Hematopoietic multipotent progenitor cell treated with erythropoietin and hydrocortisone succinate and interleukin-3 and kit ligand, for 8 days (in vitro differentiated cells): ENCODE data around the gene CNOT6L.
"Not testable (repeated sequence)": the region's sequence is repeated elsewhere in the genome, so short reads cannot be mapped to it uniquely, and the experiment has no call there.

Source experiments
- DNase-seq: peaks from one replicate; pipeline ENCODE4 v3.0.0-alpha.2; 2015

The CNOT6L gene

GRCh38 chr4:77819843-77820648 lies 878 bp upstream of the CNOT6L start:
- peak; percentile 93 for DNase-seq

DNA sequence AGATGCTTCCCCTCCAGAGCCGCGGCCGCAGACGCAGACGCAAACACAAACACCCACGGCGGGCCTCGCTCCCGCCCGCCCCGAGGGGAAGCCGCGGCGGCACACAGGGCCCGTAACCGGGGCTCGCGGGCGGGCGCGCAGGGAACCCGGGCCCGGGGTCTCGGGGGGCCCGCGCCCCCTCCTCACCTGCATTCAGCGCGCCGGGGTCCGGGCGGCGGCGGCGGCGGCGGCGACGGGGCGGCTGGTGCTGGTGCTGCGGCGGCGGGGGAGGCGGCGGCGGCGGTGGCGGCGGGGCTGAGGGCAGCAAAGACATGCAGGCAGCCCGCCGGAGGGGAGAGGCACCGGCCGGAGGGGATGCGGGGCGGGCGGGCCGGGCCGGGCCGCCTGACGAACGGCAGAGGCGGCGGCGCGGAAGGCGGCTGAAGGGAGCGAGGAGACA lies 255 bp upstream of the CNOT6L start:
- DNase-seq, result peak; percentile 12

DNA sequence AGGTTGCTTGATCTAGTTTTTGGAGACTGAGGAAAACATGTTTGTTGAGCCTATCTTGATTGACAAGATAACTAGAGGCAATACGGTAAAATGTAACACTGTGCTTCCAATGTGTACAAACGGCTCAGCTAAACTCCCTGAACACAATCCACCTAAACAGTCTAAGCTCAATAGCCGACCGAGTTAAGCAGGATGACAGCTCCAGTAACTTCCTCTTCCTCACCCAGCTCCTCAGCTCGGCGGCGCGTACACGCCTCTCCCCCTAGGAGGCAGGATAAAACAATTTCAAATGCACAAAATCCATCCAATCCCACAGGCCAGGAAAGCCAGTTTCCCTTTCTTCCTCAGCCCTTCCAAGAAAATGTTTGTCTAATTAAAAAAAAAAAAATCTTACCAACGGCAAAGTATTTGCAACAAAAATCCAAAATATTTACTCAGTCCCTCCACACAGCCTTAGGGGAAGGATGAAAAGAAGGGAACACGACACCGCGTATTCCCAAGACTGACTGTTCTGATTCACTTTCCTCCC lies 1.0 kb downstream of the CNOT6L start:
- peak; percentile 81 for DNase-seq

- DNase-seq, result peak; percentile 26
Observed at GRCh38 chr4:77817304-77818072, 1.7 kb downstream of the CNOT6L start.

- no peak for DNase-seq
Observed at GRCh38 chr4:77816546-77816945, 2.6 kb downstream of the CNOT6L start.

- no peak for DNase-seq
Observed at GRCh38 chr4:77815636-77816035, 3.5 kb downstream of the CNOT6L start.

DNA sequence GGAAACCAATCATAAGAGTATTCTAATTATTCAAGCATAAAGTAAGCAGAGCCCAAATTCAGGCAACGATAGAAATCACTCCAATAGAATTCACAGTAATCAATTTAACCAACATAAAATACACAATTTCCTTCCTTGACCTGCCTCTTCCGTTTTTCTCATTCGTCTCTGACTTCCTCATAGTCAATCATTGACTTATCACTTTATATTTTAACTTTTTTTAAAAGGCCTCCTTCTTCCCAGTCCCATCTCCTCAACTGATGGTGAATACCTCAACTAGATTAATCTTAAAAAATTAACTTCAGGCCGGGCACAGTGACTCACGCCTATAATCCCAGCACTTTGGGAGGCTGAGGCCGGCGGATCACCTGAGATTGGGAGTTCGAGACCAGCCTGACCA lies 13.3 kb downstream of the CNOT6L start:
- DNase-seq, result no peak

DNA sequence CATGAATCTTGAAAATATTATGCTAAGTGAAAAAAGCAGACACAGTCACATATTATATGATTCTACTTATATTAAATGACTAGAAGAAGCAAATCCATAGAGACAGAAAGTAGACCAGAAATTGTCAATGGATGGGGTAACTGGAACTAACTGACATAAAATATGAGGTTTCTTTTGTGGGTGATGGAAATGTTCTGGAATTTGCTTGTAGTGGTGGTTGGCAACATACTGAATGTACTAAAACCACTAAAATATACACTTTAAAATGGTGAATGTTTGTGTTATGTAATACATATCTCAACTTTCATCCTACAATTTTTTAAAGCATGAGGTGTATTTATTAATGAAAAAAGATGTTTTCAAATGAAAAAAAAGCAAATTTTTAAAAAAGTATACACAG lies 14.7 kb downstream of the CNOT6L start:
- DNase-seq, result no peak

DNA sequence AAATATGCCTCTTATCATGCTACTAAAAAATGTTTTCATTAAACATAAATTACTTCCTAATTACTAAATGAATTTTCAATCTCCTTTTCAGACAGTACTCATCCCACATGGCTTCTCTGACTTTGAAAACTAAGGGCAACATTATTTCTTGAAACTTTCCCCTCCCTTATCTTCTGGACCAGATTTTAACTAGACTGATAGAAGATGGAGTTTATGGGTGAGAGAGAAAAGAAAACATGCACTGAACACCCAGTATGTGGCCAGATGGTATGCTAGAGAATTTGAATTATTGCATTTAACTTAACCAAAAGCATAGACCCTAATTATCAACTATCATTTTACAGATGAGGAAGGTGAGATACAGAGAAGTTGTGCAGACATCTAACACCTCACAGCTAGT lies 16.8 kb downstream of the CNOT6L start:
- peak; percentile 56 for DNase-seq

DNA sequence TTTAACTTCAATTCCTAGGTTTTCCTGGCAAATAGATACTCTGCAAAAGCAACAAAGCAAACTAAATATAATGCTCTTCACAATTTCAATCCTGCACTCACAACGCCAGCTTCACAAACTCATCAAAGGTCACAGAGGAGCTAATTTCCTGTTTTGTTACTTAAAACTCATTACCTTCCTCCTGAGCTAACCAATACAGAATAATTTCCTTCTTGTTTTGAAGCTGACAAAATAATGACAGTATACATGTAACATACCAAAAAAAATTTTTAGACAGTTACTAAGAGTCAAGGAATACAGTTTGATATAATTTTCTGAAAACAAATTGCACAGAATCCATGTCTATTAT lies 17.9 kb downstream of the CNOT6L start:
- no peak for DNase-seq

GRCh38 chr4:77800483-77801259 lies 18.5 kb downstream of the CNOT6L start:
- peak; percentile 14 for DNase-seq

DNA sequence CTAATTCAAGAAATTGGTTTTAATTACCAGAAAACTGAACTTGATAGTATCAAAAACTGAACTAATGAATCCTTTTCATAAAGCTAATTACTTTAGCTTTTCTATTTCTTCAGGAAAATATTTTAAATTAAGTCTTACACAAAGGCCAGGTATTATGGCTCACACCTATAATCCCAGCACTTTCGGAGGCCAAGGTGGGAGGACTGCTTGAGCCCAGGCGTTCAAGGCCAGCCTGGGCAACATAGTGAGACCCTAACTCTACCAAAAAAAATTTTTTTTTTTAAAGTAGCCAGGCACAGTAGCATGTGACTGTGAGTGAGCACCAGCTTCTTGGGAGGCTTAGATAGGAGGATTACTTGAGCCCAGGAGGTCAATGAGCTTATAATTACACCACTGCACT lies 19.1 kb downstream of the CNOT6L start:
- DNase-seq, result no peak

DNA sequence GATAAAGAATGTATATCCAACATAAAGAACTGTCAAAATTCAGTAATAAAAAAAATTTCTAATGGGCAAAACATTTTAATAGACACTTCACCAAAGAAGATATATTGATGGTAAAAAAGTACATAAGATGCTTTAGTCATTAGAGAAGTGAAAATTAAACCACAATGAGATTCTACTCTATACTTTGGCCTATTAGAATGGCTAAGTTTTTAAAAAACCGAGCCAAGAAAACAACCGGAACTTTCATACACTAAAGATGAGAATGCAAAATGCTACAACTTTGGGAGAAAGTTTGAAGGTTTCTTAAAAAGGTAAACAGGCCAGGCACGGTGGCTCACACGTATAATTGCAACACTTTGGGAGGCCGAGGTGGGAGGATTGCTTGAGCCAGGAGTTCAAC lies 20.8 kb downstream of the CNOT6L start:
- DNase-seq, result no peak

DNA sequence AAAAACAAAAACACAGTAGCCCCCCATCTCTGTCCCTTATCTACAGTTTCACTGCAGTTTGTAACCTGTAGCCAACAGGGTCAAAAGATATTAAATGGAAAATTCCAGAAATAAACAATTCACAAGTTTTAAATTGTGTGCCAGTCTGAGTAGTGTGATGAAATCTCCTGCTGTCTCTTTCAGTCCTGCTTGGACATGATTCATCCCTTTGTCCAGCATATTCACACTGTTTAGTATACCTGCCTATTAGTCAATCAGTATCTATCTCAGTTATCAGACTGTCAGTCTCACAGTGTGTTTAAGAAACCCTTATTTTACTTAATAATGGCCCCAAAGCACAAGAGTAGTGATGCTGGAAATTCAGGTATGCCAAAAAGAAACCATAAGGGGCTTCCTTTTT lies 21.9 kb downstream of the CNOT6L start:
- no peak for DNase-seq

DNA sequence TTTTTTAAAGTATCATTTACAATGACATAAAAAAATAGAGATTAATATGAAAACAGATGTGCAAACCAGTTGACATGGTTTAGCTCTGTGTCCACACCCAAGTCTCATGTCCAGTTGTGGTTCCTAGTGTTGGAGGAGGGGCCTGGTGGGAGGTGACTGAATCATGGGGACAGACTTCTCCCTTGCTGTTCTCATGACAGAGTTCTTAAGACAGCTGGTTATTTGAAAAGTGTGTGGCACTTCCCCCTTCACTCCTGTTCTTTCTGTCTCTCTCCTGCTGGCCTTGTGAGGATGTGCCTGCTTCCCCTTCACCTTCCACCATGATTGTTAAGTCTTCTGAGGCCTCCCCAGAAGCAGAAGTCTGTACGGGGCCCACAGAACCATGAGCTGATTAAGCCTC lies 23.8 kb downstream of the CNOT6L start:
- peak; percentile 18 for DNase-seq

DNA sequence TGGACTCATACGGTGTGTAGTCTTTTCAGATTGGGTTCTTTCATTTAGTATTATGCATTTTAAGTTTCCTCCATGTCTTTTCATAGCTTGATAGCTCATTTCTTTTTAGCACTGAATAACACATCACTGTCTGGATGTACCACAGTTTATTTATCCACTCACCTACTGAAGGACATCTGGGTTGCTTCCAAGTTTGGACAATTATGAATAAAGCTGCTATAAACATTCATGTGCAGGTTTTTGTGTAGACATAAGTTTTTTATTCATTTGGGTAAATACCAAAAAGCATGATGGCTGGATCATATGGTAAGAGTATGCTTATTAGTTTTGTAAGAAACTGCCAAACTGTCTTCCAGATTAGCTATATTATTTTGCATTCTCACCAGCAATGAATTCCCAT lies 29.0 kb downstream of the CNOT6L start:
- DNase-seq, result no peak

DNA sequence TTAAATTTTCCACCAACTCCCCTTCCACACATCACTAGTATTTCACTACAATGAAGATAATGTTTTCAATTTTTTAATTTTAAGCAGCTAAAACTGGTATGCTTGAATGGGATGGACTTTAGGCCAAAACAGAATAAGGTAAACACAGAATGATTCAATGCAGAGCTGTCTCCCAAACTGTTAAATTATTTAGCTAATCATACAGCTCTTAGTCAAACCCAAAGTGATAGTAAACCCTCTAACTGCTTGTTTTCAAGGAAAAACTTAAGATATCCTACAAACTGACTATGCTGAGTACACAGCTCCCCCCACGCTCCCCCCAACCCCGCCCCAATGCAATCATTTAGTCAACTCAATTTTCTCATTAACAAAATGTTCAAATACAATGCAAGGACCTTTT lies 30.2 kb downstream of the CNOT6L start:
- no peak for DNase-seq

DNA sequence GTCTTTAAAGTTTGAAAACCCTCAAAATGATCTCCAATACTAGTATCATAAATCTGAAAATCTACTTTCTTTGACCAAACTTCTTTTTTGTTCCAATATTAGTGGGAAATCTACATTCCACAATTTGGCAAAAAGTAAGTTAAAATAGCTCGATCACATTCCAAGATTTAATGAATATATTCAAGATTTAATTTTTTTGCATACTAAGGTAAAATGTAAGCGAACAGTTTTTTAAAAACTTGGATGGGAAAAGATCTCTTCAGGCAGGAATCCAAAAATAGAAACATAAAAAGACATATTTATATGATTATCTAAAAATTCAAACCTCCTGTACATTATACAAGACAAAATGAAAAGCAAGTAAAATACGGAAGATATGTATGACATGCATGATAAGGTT lies 31.2 kb downstream of the CNOT6L start:
- DNase-seq, result no peak

GRCh38 chr4:77785669-77786068 lies 33.5 kb downstream of the CNOT6L start:
- DNase-seq, result no peak

DNA sequence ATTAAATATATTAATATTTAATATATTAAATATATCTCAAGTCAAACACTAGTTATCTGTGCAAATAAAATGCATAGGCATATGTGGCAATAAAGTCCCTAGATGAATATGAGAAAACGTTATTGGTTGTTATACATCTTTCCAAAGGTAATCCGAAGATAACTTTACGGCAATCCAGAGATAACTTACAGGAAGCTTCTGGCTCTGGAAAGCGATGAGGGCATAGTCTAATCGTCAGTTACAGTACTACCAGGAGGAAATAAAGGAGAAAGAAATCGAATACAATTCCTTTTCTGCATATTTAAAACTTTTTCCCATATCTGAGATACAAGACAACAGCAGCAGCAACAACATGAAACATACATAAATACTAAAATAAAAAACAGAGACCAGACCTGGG lies 35.3 kb downstream of the CNOT6L start:
- DNase-seq, result no peak

- DNase-seq, result no peak
Observed at GRCh38 chr4:77782102-77782835, 36.9 kb downstream of the CNOT6L start.

- DNase-seq, result not testable (repeated sequence)
Observed at GRCh38 chr4:77780762-77781161, 38.4 kb downstream of the CNOT6L start.
